Amniotic epithelial cell (primary cell): ENCODE measurements around the gene ZMYND11.

ENCODE experiments used
- DNase-seq: peaks from one replicate; pipeline ENCODE4 v3.0.0-alpha.2; 2010; ENCODE audit warnings: low read depth

Gene ZMYND11

GRCh38 chr10:135132-135600, at the start of gene ZMYND11:
ZMYND11 (plus strand) TSS chr10:135455; CDS start chr10:180013, 44,558 bp downstream.
- DNase-seq: peak; percentile 51

- no peak for DNase-seq
Measured at GRCh38 chr10:86031-86430, 49.2 kb upstream of the ZMYND11 start.

DNA sequence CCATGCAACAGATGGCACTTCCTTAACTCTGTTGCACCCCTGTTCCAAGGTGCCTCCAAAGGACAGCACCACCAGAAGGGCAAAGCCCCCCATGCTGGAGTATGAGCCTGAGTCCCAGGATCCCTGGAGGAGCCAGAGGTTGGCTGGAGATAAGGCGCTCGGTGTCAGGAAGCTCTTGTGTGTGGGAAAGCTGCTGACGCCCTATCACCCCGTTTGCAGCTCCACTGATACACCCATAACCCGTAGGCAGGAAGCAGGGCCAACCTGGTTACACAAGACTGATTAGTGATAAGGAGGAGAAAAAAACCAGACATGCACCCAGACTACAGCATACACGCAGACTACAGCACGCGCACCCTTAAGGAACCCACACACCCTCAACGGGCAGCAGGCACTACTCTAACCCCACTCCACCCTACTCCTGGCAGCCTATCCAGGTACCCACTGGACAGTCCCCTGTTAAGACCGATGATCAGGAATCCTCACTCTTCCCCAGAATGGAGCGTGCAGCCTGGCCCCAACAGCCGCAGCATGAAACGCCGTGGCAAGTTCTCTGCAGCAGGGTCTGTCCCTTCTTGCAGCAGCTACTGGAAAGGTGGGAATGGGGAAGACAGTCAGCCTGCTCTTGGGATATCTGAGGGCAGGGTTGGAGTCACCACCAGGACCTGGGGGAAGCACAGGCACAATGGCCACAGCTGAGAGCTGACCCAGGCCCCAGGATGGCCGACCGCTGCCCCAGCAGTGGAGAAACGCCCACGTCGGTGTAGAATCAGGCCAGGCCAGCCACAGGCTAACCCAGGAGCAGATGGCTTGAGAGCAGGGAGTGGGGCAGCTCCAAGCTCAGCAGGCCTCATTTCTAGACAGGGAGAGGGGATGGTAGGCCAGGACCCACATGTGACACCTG, 47.8 kb upstream of the ZMYND11 start:
- DNase-seq: peak; percentile 33

- DNase-seq: no peak
Measured at GRCh38 chr10:88253-88652, 47.0 kb upstream of the ZMYND11 start.

DNA sequence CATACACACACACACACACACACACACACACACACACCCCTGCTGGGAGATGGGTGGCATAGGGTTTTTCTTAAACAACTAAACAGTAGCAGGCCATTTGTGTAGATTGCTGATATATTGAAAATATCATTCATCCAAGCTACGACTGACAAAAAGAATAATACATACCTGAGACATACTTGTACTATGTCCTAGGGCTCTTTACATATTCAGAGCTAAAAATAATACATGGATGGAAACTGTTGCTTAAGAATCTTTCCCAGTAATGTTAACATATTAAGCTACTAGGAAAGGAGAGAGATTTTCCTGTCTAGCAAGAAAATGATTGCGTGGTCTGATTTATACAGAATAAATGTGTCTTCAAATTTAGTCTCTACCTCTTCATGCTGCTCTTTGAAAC, 46.0 kb upstream of the ZMYND11 start:
- no peak for DNase-seq

DNA sequence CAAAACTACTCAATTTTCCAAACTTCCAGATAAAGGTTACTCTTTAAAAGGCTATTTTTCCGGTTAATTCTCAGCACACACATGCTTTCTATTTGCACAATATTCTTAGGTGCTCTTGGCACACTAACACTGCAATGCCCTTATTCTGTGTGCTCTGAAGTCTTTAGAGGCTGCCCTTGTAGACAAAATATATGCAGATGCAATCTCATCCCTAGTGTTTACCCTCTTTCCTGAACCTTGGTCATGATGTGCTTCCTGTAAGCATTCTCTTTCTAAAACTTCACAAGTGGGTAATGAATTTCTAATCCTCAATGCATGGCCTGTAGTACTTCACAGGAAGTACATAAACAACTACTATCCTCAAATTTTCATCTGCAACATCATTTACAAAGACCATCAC, 45.1 kb upstream of the ZMYND11 start:
- no peak for DNase-seq

- no peak for DNase-seq
Measured at GRCh38 chr10:91313-91712, 43.9 kb upstream of the ZMYND11 start.

DNA sequence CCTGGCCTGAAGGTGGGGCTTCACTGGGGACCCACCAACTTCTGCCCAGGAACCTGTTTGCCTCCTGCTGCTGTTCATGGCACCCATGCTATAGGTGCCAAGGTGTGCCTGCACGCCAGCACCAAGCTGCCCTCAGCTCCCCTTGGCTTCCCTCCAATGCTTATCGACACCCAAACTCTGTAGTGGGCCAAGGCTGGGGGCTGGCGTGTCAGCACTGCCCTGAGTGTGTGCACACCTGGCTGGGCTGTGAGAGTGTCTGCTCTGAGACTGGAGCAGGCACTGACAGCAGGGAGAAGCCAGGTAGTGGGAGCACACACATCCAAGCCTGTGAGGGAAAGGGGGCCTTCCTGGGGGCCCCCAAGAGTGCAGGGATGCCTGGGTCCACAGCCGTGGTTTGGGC, 43.1 kb upstream of the ZMYND11 start:
- DNase-seq: no peak

GRCh38 chr10:92846-93245, 42.4 kb upstream of the ZMYND11 start:
- DNase-seq: no peak

DNA sequence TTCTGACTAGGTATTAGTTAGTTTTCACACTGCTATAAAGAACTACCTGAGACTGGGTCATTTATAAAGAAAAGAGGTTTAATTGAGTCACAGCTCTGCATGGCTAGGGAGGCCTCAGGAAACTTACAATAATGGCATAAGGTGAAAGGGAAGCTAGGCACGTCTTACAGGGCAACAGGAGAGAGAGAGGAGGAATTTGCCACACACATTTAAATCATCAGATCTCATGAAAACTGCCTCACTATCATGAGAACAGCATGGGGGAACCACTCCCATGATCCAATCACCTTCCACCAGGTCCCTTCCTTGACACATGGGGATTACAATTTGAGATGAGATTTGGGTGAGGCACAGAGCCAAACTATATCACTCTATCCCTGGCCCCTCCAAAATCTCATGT, 40.6 kb upstream of the ZMYND11 start:
- no peak for DNase-seq

- no peak for DNase-seq
Measured at GRCh38 chr10:95356-96115, 39.7 kb upstream of the ZMYND11 start.

GRCh38 chr10:96466-96865, 38.8 kb upstream of the ZMYND11 start:
- no peak for DNase-seq

GRCh38 chr10:104416-104815, 30.8 kb upstream of the ZMYND11 start:
- DNase-seq: no peak

DNA sequence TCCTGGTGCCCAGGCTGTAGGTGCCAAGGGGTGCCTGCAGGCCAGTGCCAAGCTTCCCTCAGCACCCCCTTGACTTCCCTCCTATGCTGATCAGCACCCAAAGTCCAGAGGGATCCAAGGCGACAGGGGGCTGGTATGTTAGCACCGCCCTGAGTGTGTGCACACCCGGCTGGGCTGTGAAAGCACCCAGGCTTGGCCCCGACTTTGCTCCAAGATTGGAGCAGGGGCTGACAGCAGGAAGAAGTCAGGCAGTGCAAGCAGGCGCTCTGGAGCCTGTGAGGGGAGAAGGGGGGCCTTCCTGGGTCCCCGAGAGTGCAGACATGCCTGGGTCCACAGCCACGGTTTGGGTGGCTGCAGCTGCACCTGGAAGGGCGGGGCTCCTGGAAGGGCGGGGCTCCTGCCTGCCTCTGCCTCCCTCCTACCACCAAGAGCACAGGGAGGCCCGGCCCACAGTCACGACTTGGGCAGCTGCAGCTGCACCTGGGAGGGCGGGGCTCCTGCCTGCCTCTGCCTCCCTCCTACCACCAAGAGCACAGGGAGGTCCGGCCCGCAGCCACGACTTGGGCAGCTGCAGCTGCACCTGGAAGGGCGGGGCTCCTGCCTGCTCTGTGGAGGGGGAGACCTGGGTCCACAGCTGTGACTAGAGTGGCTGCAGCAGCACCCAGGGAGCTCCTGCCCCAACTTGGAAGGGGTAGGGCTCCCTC, 30.2 kb upstream of the ZMYND11 start:
- no peak for DNase-seq

DNA sequence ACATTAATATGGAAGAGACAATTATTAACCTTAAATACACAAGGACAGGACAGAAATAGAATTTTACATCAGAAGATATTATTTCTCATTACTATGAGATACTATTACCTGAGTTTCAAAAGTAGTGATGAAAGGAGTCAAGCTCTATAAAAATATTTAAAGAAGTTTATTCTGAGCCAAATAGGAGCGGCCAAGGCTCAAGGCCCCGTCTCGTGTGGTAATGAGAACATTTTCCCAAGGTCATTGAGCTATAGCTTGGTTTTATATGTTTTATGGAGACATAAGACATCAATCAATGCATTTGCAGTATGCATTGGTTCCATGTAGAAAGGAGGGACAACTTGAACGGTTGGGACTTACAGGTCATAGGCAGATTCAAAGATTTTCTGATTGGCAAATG, 29.4 kb upstream of the ZMYND11 start:
- DNase-seq: no peak

DNA sequence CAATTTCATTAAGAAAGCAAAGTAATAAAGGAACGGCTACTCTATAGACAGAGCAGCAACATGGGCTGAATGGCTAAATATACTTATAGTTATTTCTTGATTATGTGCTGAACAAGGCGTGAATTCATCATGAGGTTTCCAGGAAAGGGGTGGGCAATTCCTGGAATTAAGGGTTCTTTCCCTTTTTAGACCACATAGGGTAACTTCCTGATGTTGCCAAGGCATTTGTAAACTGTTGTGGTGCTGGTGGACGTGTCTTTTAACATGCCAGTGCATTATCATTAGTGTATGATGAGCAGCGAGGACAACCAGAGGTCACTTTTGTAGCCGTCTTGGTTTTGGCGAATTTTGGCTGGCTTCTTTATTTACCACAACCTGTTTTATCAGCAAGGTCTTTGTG, 28.5 kb upstream of the ZMYND11 start:
- no peak for DNase-seq

DNA sequence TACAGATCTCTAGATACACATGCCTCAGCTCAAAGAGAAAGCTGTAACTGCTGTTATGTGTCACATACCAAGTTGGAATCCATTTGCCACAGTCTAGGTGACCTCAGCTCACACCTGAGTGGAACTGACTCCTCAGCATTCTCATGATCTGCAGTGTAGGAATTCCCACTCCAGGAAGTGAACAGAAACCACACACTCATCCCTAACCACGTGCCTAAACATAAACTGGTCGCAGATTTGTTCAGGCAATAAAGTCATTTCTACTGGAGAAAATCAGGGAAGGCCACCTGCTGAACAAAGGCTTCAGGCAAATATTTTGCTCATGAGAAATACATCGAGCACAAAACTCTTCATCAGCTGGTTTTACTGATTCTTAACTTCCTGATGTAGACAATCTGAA, 23.0 kb upstream of the ZMYND11 start:
- no peak for DNase-seq

- DNase-seq: peak; percentile 24
Measured at GRCh38 chr10:124874-125273, 10.4 kb upstream of the ZMYND11 start.

DNA sequence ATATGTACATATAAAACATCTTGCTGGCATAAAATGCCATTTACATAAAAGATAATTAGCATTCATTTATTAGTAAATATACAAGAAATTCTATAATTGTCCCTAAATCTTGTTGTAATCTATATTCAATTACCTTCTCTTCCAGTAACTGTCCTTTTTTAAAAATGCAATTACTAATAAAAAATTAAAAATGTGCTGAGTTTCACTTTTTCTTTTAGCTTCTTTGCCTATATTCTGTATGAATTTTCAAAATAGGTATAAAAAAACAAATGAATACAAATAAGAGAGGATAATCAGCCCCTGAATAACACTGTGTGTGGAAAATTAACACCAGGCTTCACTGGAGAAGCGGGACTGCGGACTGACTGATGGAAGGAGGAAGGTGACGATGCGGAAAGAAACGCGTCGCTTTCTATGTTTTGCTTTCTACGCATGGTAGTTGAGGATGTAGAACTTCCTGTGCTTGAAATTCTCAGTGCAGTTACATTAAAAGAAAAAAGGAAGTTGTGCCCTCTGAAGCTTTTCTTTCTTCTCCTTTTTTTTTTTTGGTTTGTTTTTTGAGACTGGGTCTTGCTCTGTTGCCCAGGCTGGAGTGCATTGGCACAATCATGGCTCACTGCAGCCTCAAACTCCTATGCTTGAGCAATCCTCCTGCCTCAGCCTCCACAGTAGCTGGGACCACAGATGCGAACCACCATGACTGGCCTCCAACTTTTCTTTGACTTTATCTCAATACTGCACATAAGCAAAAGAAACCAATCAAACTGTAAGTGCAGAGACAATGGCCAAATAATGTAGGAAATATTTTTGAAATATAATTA, 7.4 kb upstream of the ZMYND11 start:
- DNase-seq: no peak

DNA sequence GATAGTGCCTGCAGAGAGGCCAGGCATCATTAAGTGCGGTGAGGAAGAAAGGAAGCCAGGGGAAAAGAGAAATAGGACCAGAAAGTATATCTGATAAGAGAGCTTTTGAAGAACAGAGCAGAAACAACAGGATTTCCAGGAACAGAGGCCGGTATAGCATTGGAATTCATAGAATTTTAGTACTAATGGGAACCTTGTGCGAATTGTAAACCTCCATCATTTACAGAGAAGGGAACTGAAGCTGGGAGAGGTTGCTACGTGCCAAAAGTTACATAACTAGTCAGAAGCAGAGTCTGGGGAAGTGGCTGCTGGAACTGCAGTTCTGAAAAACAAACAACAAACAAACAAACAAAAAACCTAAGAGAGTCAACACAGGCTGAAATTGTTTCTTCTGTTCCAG, 5.4 kb upstream of the ZMYND11 start:
- DNase-seq: peak; percentile 11
